Panc1 (cell line): ENCODE measurements around the gene TRIM14.

ENCODE experiments used
- CTCF ChIP-seq: fragments of 450-650 bp; IDR thresholded peaks from 2 replicates; pipeline ENCODE4 v1.5.1; 2017; ENCODE audit warnings: mild to moderate bottlenecking
- REST ChIP-seq, 2 experiments: IDR thresholded peaks; 2 replicates each; pipeline ENCODE4 v1.6.1; 2011 to 2012; ENCODE audit warnings: low read depth in 2 of 2, control low read depth in 1 of 2, low read length in 1 of 2, mild to moderate bottlenecking in 1 of 2, moderate library complexity in 1 of 2; ENCODE audit not compliant: insufficient read depth in 1 of 2
- TCF7L2 ChIP-seq: IDR thresholded peaks from 2 replicates; pipeline ENCODE4 v1.6.1; 2011; ENCODE audit warnings: mild to moderate bottlenecking, low read depth, low read length, inconsistent platforms

- TF ChIP-seq CTCF, result no peak
- no peak for TF ChIP-seq TCF7L2
- no peak for TF ChIP-seq REST (IDR thresholded peaks at IDR 0.05; ENCODE audit: insufficient read depth in 1 of 2, low read depth in 2 of 2, low read length in 1 of 2)
Measured at GRCh38 chr9:98064623-98065392, 54.2 kb downstream of the TRIM14 start.
